ENCODE measurements around the gene CAPN5.

DNA sequence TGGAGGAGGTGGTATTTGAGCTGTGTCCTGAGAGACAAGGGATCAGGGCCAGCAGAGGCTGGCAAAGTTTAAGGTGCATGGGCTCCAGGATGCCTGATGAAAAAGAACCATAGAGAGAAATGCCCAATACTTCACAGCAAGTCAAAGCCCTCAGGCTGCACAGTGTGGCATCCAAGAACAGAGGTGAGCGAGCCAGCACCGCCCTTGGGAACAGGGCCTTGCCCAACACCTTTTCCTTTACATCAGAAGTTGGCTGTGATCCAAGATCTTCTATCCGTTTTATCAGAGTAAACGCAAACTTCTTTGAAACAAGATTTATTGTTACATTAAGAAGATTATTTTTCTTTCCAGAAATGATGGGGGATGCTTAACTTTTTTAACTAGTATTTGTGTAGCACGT, 31.2 kb upstream of the CAPN5 start:
- TF ChIP-seq, protein P1, sequence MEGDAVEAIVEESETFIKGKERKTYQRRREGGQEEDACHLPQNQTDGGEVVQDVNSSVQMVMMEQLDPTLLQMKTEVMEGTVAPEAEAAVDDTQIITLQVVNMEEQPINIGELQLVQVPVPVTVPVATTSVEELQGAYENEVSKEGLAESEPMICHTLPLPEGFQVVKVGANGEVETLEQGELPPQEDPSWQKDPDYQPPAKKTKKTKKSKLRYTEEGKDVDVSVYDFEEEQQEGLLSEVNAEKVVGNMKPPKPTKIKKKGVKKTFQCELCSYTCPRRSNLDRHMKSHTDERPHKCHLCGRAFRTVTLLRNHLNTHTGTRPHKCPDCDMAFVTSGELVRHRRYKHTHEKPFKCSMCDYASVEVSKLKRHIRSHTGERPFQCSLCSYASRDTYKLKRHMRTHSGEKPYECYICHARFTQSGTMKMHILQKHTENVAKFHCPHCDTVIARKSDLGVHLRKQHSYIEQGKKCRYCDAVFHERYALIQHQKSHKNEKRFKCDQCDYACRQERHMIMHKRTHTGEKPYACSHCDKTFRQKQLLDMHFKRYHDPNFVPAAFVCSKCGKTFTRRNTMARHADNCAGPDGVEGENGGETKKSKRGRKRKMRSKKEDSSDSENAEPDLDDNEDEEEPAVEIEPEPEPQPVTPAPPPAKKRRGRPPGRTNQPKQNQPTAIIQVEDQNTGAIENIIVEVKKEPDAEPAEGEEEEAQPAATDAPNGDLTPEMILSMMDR (conservative IDR thresholded peaks at IDR 0.05 in 1 of 2, IDR thresholded peaks at IDR 0.05 in 1 of 2; ENCODE audit: extremely low read depth in 1 of 2, insufficient read depth in 1 of 2, low read depth in 1 of 2, low read length in 2 of 2) = no peak
- TF ChIP-seq EZH2 (IDR thresholded peaks at IDR 0.05; ENCODE audit: borderline replicate concordance, low read length) = no peak

Measured in mammary epithelial cell (primary cell).